ENCODE data around the gene PCDHA8.
"Not testable (repeated sequence)": the region's sequence is repeated elsewhere in the genome, so short reads cannot be mapped to it uniquely, and the experiment has no call there.

PCDHA8 gene

GRCh38 chr5:140802781-140803271 lies 38.2 kb upstream of the PCDHA8 start:
- Histone ChIP-seq H3K27me3 (ENCODE audit: control insufficient read depth, low read length) (no peaks in the 10 kb centered on the region), H3K36me3 (ENCODE audit: control insufficient read depth, low read length) (no peaks in the 10 kb centered on the region), H3K4me1 (ENCODE audit: control insufficient read depth, low read length) (no peaks in the 10 kb centered on the region), H3K4me2 (ENCODE audit: low read length) (no peak overlapping the region), H3F3A (ENCODE audit: control insufficient read depth, insufficient read depth) (no peaks in the 10 kb centered on the region), H4K20me1 (ENCODE audit: control insufficient read depth, insufficient read depth, low read depth, low read length) (no peaks in the 10 kb centered on the region), H3K9me3 (ENCODE audit: control insufficient read depth, insufficient read depth, low read length) (no peaks in the 10 kb centered on the region; the same call in 1 of the 2 replicates), H3K9me2 (replicated peaks; ENCODE audit: control insufficient read depth, low read length) (no peaks in the 10 kb centered on the region), H3K4me3 (ENCODE audit: low read length) (no peak overlapping the region), H3K79me2 (ENCODE audit: control insufficient read depth, low read length) (no peaks in the 10 kb centered on the region), H3K27ac (ENCODE audit: low read depth, low read length) (no peak overlapping the region)
- TF ChIP-seq CTCF (IDR thresholded peaks at IDR 0.05; ENCODE audit: low read depth, low read length, poor library complexity, severe bottlenecking) (no peak), EZH2phosphoT487 (IDR thresholded peaks at IDR 0.05; ENCODE audit: borderline replicate concordance, low read length) (no peak)

GRCh38 chr5:140806834-140807775 lies 33.9 kb upstream of the PCDHA8 start, which contains the start of gene PCDHA4:
Gene PCDHA4, plus strand, starts transcription at chr5:140807068.
- H3K4me3 ChIP-seq (ENCODE audit: low read length) = no peak within 1 kb of the TSS
- no peak within 1 kb of the TSS for H3K4me2 ChIP-seq (ENCODE audit: low read length)
- H3K27ac ChIP-seq (ENCODE audit: low read depth, low read length) = no peak within 1 kb of the TSS

GRCh38 chr5:140808241-140808888 lies 32.6 kb upstream of the PCDHA8 start:
- not testable (repeated sequence) for H4K20me1 ChIP-seq (ENCODE audit: control insufficient read depth, insufficient read depth, low read depth, low read length); H3K4me1 ChIP-seq (ENCODE audit: control insufficient read depth, low read length); H3K27me3 ChIP-seq (ENCODE audit: control insufficient read depth, low read length); H3K36me3 ChIP-seq (ENCODE audit: control insufficient read depth, low read length); H3F3A ChIP-seq (ENCODE audit: control insufficient read depth, insufficient read depth); H3K27ac ChIP-seq (ENCODE audit: low read depth, low read length); H3K9me2 ChIP-seq (replicated peaks; ENCODE audit: control insufficient read depth, low read length); H3K9me3 ChIP-seq (ENCODE audit: control insufficient read depth, insufficient read depth, low read length); H3K4me2 ChIP-seq (ENCODE audit: low read length); H3K4me3 ChIP-seq (ENCODE audit: low read length); H3K79me2 ChIP-seq (ENCODE audit: control insufficient read depth, low read length)

More at GRCh38 chr5:140806834-140807775, 33.9 kb upstream of the PCDHA8 start, which contains the start of gene PCDHA4:
- Histone ChIP-seq H3K9me3 (ENCODE audit: control insufficient read depth, insufficient read depth, low read length) (no peaks in the 10 kb centered on the region), H3K9me2 (replicated peaks; ENCODE audit: control insufficient read depth, low read length) (no peaks in the 10 kb centered on the region), H3K27me3 (ENCODE audit: control insufficient read depth, low read length) (no peaks in the 10 kb centered on the region), H3F3A (ENCODE audit: control insufficient read depth, insufficient read depth) (no peaks in the 10 kb centered on the region), H3K79me2 (ENCODE audit: control insufficient read depth, low read length) (no peaks in the 10 kb centered on the region), H3K36me3 (ENCODE audit: control insufficient read depth, low read length) (no peaks in the 10 kb centered on the region), H4K20me1 (ENCODE audit: control insufficient read depth, insufficient read depth, low read depth, low read length) (no peaks in the 10 kb centered on the region), H3K4me1 (ENCODE audit: control insufficient read depth, low read length) (no peaks in the 10 kb centered on the region)
- TF ChIP-seq EZH2phosphoT487 (IDR thresholded peaks at IDR 0.05; ENCODE audit: borderline replicate concordance, low read length) (no peak), CTCF (IDR thresholded peaks at IDR 0.05; ENCODE audit: low read depth, low read length, poor library complexity, severe bottlenecking) (peak; percentile 59)
